Right atrium auricular region (tissue), 2 donors: ENCODE results near the gene ITPR2. TPM values are rescaled to one million over a fixed set of nuclear protein-coding genes. Genes with fewer than 3 reads are reported as not detected.
"Not testable (repeated sequence)": the region's sequence is repeated elsewhere in the genome, so short reads cannot be mapped to it uniquely, and the experiment has no call there.

Experiments
- DNase-seq: peaks from one replicate; pipeline ENCODE4 v3.0.0-alpha.2; 2019; ENCODE audit warnings: low spot score
- H3K27ac ChIP-seq, 2 donors: fragments of 200-600 bp; sonication (generic); 1 replicate in 1 of 2; 2 replicates in 1 of 2; pipeline ENCODE4 v1.5.1; 2016 to 2019
- H3K27me3 ChIP-seq, 2 donors: fragments of 200-600 bp; sonication (generic); one replicate each; pipeline versions ENCODE4 v1.5.1 to v1.6.0; 2017 to 2019
- H3K36me3 ChIP-seq: fragments of 200-600 bp; sonication (generic); one replicate; pipeline ENCODE4 v1.5.1; 2016
- H3K4me1 ChIP-seq, 2 donors: fragments of 200-600 bp; sonication (generic); one replicate each; pipeline versions ENCODE4 v1.5.1 to v1.6.0; 2017 to 2019
- H3K4me3 ChIP-seq, 2 donors: fragments of 200-600 bp; sonication (generic); 1 replicate in 1 of 2; 2 replicates in 1 of 2; pipeline ENCODE4 v1.5.1; 2017 to 2019; ENCODE audit warnings: mild to moderate bottlenecking in 1 of 2, moderate library complexity in 1 of 2
- H3K9me3 ChIP-seq, 2 donors: fragments of 200-600 bp; sonication (generic); one replicate each; pipeline ENCODE4 v1.5.1; 2019
- CTCF ChIP-seq, 2 donors: fragments of 200-600 bp; sonication (generic); IDR thresholded peaks; one replicate each; pipeline ENCODE4 v1.5.1; 2019; ENCODE audit warnings: antibody characterized with exemption in 2 of 2
- total RNA-seq, 2 donors: library from RNA; depleted of rRNA; stranded (reverse); fragments of >200 nt; gene quantifications; one replicate each; pipeline ENCODE4 v1.1.0, GENCODE V29; 2016

ITPR2 gene
- total RNA-seq, 2 donors from 2014 or later, result 13.0 to 20.7 TPM

- Histone ChIP-seq H3K27me3 (no peaks in the 10 kb centered on the region), H3K9me3 (no peaks in the 10 kb centered on the region), H3K27ac (no peak overlapping the region), H3K36me3 (no peaks in the 10 kb centered on the region), H3K4me3 (no peak overlapping the region), H3K4me1 (peaks cover 0 to 26% of the 10 kb centered on the region in 2 donors)
- TF ChIP-seq CTCF (IDR thresholded peaks at IDR 0.05), result no peak
- no peak for DNase-seq
Measured at GRCh38 chr12:26789731-26790644, 43.0 kb downstream of the ITPR2 start.

DNA sequence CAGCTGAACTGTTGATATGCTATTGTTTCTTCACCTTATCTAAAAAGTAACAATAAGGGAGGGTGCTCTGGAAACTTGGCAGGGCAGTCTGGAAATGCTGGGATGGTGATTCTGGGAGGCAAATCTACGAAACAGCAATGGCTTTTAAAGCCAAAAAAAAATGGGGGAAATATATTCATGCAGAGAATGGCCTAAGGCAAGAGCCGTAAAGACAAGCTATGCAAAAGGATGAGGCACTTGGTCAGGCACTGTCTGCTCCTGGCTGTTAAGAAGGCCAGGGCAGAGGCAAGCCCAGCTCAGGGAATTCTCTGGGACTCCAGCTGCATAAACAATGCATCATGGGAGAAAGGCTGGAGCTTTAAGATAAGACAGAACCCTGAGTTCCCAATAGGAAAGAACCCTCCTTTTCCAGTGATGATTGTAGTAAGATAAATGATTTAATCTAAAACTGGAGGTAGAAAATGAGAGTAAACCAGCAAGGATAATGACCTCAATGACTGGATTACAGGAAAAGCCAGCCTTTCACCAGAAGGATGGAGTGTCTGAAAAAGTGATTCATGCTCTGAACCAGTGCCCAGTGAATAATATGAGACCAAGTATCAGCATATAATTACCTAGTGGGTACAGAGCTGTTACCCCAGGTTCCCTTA is 46.0 kb downstream of the ITPR2 start:
- H3K4me1 ChIP-seq, result peaks cover 0 to 26% of the 10 kb centered on the region in 2 donors
- H3K27ac ChIP-seq, result peak overlapping the region; percentile 6 to 31
- TF ChIP-seq CTCF (IDR thresholded peaks at IDR 0.05), result no peak
- DNase-seq, result no peak
- no peak overlapping the region for H3K4me3 ChIP-seq
- no peaks in the 10 kb centered on the region for H3K27me3 ChIP-seq
- H3K9me3 ChIP-seq, result no peaks in the 10 kb centered on the region
- no peaks in the 10 kb centered on the region for H3K36me3 ChIP-seq

DNA sequence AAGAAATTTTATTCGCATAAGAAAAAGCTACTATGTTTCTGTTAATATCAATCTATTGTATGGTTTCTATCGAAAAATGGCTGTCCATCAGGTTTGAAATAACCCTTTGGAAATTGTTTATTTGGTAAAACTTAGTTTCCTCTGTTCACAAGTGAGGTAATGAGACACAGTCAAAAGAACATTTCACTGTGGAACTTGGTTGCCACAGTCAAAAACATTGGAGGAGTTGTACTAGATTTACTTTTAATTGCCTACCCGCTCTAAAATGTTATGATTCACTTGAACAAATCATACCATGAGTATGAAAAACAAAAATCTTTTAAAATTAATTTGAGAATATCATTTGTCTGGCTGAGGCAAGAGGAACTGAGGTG is 46.5 kb downstream of the ITPR2 start:
- H3K4me1 ChIP-seq, result peaks cover 0 to 22% of the 10 kb centered on the region in 2 donors
- H3K27ac ChIP-seq, result peak overlapping the region; percentile 6 to 31
- no peak overlapping the region for H3K4me3 ChIP-seq
- H3K9me3 ChIP-seq, result no peaks in the 10 kb centered on the region
- TF ChIP-seq CTCF (IDR thresholded peaks at IDR 0.05), result no peak
- H3K36me3 ChIP-seq, result no peaks in the 10 kb centered on the region
- no peaks in the 10 kb centered on the region for H3K27me3 ChIP-seq
- DNase-seq, result no peak

DNA sequence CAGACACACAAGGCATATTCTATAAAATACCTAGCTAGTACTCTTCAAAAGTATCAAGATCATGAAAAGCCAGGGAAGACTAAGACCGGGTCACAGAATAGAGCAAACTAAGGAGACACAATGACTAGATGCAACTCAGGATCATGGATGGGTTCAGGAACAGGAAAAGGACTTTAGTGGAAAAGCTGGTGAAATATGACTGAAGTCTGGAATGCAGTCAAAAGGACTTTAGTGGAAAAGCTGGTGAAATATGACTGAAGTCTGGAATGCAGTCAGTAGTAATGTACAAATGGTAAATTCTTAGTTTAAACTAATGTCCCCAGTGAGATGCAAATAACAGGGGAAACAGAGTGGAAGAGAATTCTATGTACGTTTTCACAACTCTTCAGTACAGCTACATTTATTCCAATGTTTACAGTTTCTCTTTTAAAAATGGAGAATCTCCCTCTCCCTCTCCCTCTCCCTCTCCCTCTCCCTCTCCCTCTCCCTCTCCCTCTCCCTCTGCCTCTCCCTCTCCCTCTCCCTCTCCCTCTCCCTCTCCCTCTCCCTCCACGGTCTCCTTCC is 49.1 kb downstream of the ITPR2 start:
- H3K9me3 ChIP-seq, H3K36me3 ChIP-seq, H3K4me3 ChIP-seq, H3K27ac ChIP-seq, H3K27me3 ChIP-seq, DNase-seq: not testable (repeated sequence)
- H3K4me1 ChIP-seq, result peaks cover 0 to 12% of the 10 kb centered on the region in 2 donors

GRCh38 chr12:26783131-26783526 is 49.9 kb downstream of the ITPR2 start:
- H3K4me3 ChIP-seq, result no peak overlapping the region
- DNase-seq, result no peak
- no peaks in the 10 kb centered on the region for H3K36me3 ChIP-seq
- no peak for TF ChIP-seq CTCF (IDR thresholded peaks at IDR 0.05)
- H3K4me1 ChIP-seq, result peaks cover 0 to 12% of the 10 kb centered on the region in 2 donors
- H3K27ac ChIP-seq, result no peak overlapping the region
- H3K27me3 ChIP-seq, result no peaks in the 10 kb centered on the region
- H3K9me3 ChIP-seq, result no peaks in the 10 kb centered on the region
